Esophagus muscularis mucosa (tissue), 3 donors: ENCODE data around the gene KAZN.

Source experiments
- CTCF ChIP-seq, 3 experiments: fragments of 200-600 bp in 2 of 3; fragments of 450-650 bp in 1 of 3; sonication (generic) in 2 of 3; IDR thresholded peaks; one replicate each; pipeline ENCODE4 v1.5.1; 2017 to 2019; ENCODE audit warnings: antibody characterized with exemption in 3 of 3, mild to moderate bottlenecking in 2 of 3, moderate library complexity in 1 of 3
- POLR2A ChIP-seq: fragments of 450-650 bp; IDR thresholded peaks from one replicate; pipeline ENCODE4 v1.6.1; 2017; ENCODE audit warnings: antibody characterized with exemption, moderate library complexity, mild to moderate bottlenecking, low read depth

GRCh38 chr1:14647777-14648176, 49.3 kb downstream of the KAZN start:
- TF ChIP-seq POLR2A (no peak), CTCF (IDR thresholded peaks at IDR 0.05) (no peak)
